Endothelial cell of umbilical vein (primary cell): ENCODE measurements around the gene PPP2R5B. TPM values are rescaled to one million over a fixed set of nuclear protein-coding genes. Genes with fewer than 3 reads are reported as not detected.

Experiments
- BruUV-seq: library from RNA; stranded (reverse); fragments of 400-500 nt; replicated peaks from 2 replicates; lab custom pipeline; 2021; lab: Mats Ljungman, UMichigan
- CTCF ChIA-PET: fragments of 300-600, 350-600 bp; sonication (Branson Sonifier 250); formaldehyde crosslinking; loops from one replicate; lab custom pipeline; 2021; ENCODE audit warnings: antibody characterized with exemption, inconsistent platforms; lab: Charles Lee
- POLR2A ChIA-PET: fragments of 300-600, 350-600 bp; sonication (Branson Sonifier 250); formaldehyde crosslinking; loops from one replicate; lab custom pipeline; 2021; ENCODE audit warnings: antibody characterized with exemption, inconsistent platforms; lab: Charles Lee
- DNase-seq: peaks from one replicate; pipeline ENCODE4 v3.0.0-alpha.2; 2011; ENCODE audit warnings: low read depth, low spot score
- FAIRE-seq: peaks from 2 replicates; lab custom pipeline; 2011; peaks lifted over from hg19 to GRCh38; lab: Jason Lieb, UNC
- H2AFZ ChIP-seq: 2 replicates; pipeline ENCODE4 v1.6.0; 2012; ENCODE audit warnings: low read depth, low read length, control low read depth, inconsistent platforms
- H3K27ac ChIP-seq: 2 replicates; pipeline ENCODE4 v1.5.1; 2011; ENCODE audit warnings: low read depth, mild to moderate bottlenecking, control low read depth, low read length, moderate library complexity; ENCODE audit not compliant: insufficient read depth
- H3K27me3 ChIP-seq, 2 experiments: 2 replicates each; pipeline versions ENCODE4 v1.6.0 to v1.6.1; 2011; ENCODE audit warnings: low read length in 2 of 2, mixed read lengths in 1 of 2; ENCODE audit not compliant: control insufficient read depth in 2 of 2, insufficient read depth in 2 of 2
- H3K36me3 ChIP-seq, 2 experiments: 2 replicates in 1 of 2; 3 replicates in 1 of 2; pipeline ENCODE4 v1.5.1; 2011; ENCODE audit warnings: low read length in 2 of 2, mild to moderate bottlenecking in 1 of 2, moderate library complexity in 1 of 2; ENCODE audit not compliant: control insufficient read depth in 2 of 2, insufficient read depth in 2 of 2; ENCODE audit errors: extremely low read depth in 1 of 2
- H3K4me1 ChIP-seq: 3 replicates; pipeline ENCODE4 v1.5.1; 2011; ENCODE audit warnings: mild to moderate bottlenecking, low read length; ENCODE audit not compliant: control insufficient read depth, insufficient read depth; ENCODE audit errors: extremely low read depth
- H3K4me2 ChIP-seq: 2 replicates; pipeline ENCODE4 v1.6.1; 2011; ENCODE audit warnings: low read length, control low read depth, mixed read lengths; ENCODE audit not compliant: insufficient read depth
- H3K4me3 ChIP-seq, 3 experiments: fragments of 200-600 bp in 1 of 3; sonication (generic), shearing (Covaris generic) in 1 of 3; replicated peaks in 1 of 3; 2 replicates each; pipeline ENCODE4 v1.5.1; 2011 to 2016; ENCODE audit warnings: control low read depth in 3 of 3, low read length in 3 of 3, mild to moderate bottlenecking in 2 of 3, inconsistent platforms in 1 of 3, low read depth in 1 of 3, moderate library complexity in 1 of 3; ENCODE audit not compliant: insufficient read depth in 1 of 3
- H3K79me2 ChIP-seq: 2 replicates; pipeline ENCODE4 v1.6.0; 2012; ENCODE audit warnings: low read length, inconsistent platforms; ENCODE audit not compliant: control insufficient read depth, insufficient read depth
- H3K9ac ChIP-seq: replicated peaks from 2 replicates; pipeline ENCODE3; 2011; ENCODE audit warnings: low read length, control low read depth; ENCODE audit not compliant: insufficient read depth; ENCODE audit errors: extremely low read depth
- H3K9me1 ChIP-seq: replicated peaks from 3 replicates; pipeline ENCODE4 v1.6.0; 2011; ENCODE audit warnings: mild to moderate bottlenecking, low read length; ENCODE audit not compliant: control insufficient read depth, insufficient read depth; ENCODE audit errors: extremely low read depth
- H3K9me3 ChIP-seq: replicated peaks from 2 replicates; pipeline ENCODE4 v1.5.1; 2012; ENCODE audit warnings: low read length, inconsistent platforms; ENCODE audit not compliant: control insufficient read depth, insufficient read depth
- H4K20me1 ChIP-seq: replicated peaks from 2 replicates; pipeline ENCODE3; 2011; ENCODE audit warnings: mild to moderate bottlenecking, low read length; ENCODE audit not compliant: control insufficient read depth, insufficient read depth; ENCODE audit errors: extremely low read depth
- JUN ChIP-seq: IDR thresholded peaks from 2 replicates; pipeline ENCODE4 v1.6.1; 2011; ENCODE audit warnings: borderline replicate concordance, low read depth; ENCODE audit not compliant: insufficient read length, insufficient read depth
- POLR2A ChIP-seq: IDR thresholded peaks from 2 replicates; pipeline ENCODE4 v1.6.1; 2012; ENCODE audit warnings: low read depth, mild to moderate bottlenecking, control low read depth, low read length
- POLR2AphosphoS5 ChIP-seq: IDR thresholded peaks from 2 replicates; pipeline ENCODE4 v1.6.1; 2012; ENCODE audit warnings: low read depth, mild to moderate bottlenecking, control low read depth, low read length, moderate library complexity; ENCODE audit not compliant: insufficient read depth
- dilution Hi-C: fragments of 300-500 bp; cut with MboI; formaldehyde crosslinking; loops from one replicate; pipeline ENCODE4 v1.15.0; 2019; ENCODE audit warnings: low sequenced_read_pairs; ENCODE audit not compliant: extremely low pct_ligation_motif_present
- intact Hi-C: fragments of 100-400 bp; cut with micrococcal nuclease; formaldehyde crosslinking; loops from one replicate; pipeline ENCODE4 v1.10.0; 2022
- polyA plus RNA-seq, 4 experiments: library from polyadenylated mRNA; depleted of rRNA in 3 of 4; stranded (reverse) in 3 of 4; unstranded in 1 of 4; fragments of >200 nt; gene quantifications; 2 replicates each; pipeline versions ENCODE4 v1.2.1 to v1.2.3, GENCODE V29; 2011 to 2012; ENCODE audit warnings: missing spikeins in 1 of 4
- total RNA-seq: library from RNA; stranded (reverse); gene quantifications from 2 replicates; pipeline ENCODE4 v1.2.3, GENCODE V29; 2021
- TF ChIP-seq, protein P1 (sequence below): IDR thresholded peaks from 2 replicates; pipeline ENCODE4 v1.6.1; 2011; ENCODE audit not compliant: insufficient read depth, insufficient read length

PPP2R5B gene
- total and polyA plus RNA-seq, 2 donors (not counting 3 experiments of a cell fraction or from before 2014, with no cell fraction given), result 17.6 to 17.8 TPM

DNA sequence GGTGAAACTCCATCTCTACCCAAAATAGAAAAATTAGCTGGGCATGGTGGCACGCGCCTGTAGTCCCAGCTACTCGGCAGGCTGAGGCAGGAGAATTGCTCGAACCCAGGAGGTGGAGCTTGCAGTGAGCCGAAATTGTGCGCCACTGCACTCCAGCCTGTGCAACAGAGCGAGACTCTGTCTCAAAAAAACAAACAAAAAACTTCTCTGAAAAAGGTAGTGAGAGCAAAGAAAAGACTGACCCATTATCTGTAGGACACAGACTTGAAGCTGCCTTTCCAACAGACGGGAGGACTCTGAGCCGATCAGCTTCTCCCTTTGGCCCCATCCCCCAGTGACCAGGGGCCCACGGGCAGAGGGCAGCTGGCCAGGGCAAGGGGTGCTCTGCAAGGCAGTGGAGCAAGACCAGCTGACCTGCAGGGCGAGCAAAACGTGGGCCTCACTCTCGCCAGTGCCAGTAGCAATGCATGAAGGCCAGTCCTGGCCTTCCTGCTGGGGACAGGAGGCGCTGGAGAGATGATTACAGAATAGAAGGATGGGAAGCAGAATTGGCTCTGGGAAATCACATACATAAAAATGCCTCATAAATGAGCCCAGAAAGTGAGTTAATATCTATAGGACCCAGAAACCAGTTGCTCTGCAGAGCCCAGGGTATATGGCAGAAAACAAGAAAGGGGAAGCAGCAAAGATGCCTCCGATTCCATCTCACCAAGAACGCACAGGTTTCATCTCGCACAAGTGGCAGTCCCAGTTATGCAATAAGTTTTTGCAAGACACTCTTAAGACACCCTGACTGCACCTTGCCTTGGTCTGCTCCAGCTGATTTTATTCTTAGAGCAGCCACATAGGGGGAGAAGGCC is 48.9 kb upstream of the PPP2R5B start:
- dilution Hi-C loops (no loop called here), intact Hi-C loops (loop anchor here (2.0 kb wide), 1 partner anchor 65 kb away; the partner anchor contains the start of gene MEN1)
- no peak overlapping the region for H3K27ac ChIP-seq
- BruUV-seq, result no TSS peak
- TF ChIP-seq JUN, result no peak
- peak; percentile 15 for TF ChIP-seq POLR2AphosphoS5
- H3K27me3 ChIP-seq, result no peaks in the 10 kb centered on the region
- H4K20me1 ChIP-seq, result no peaks in the 10 kb centered on the region
- peak overlapping the region; percentile 27 for H3K9ac ChIP-seq
- FAIRE-seq, result peak; percentile 77
- peak; percentile 20 for DNase-seq
- no peaks in the 10 kb centered on the region for H3K9me1 ChIP-seq
- peaks cover 2 to 11% of the 10 kb centered on the region in 2 experiments for H3K36me3 ChIP-seq
- H3K4me3 ChIP-seq, result peak overlapping the region; percentile 14 to 74 (median 63)
- ChIA-PET POLR2A (interaction anchor here (0.5 to 3.9 kb wide), 3 partner anchors 7 to 104 kb away, joined by 4 to 45 read pairs (median 5); no protein-coding TSS in a partner anchor), CTCF (interaction anchor here (1.1 to 5.2 kb wide), 6 partner anchors 10 to 88 kb away, joined by 4 to 77 read pairs (median 24); no protein-coding TSS in a partner anchor)
- H2AFZ ChIP-seq, result no peak overlapping the region
- H3K79me2 ChIP-seq, result peaks cover 64% of the 10 kb centered on the region
- H3K4me1 ChIP-seq, result peaks cover 37% of the 10 kb centered on the region
- H3K4me2 ChIP-seq, result peak overlapping the region; percentile 79
- no peaks in the 10 kb centered on the region for H3K9me3 ChIP-seq

DNA sequence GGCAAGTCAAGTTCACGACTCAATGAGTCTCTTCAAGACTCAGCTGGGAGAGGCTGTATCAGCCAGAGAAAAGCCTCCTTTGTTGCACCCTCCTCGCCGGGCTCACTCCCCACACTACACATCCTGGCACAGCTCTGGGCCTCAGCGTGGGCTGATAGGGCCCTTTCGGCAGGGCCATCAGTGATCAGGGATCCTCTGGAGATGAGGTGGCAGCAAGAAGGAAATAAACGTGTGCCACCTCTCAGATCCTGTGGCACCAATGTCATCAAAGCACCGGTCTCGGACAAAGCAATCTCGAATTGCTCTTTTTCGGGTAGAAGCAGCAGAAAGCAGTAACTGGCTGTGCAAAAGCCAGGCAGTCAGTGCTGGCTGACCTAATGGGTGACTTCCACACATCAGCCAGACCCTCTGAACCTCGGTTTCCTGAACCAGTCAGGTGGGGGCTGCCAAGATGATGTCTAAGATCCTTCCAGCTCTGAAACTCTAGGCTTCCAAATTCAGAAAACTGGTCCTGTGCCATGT is 48.2 kb upstream of the PPP2R5B start:
- ChIA-PET CTCF (interaction anchor here (1.0 to 5.2 kb wide), 6 partner anchors 9 to 28 kb away, joined by 3 to 77 read pairs (median 24); no protein-coding TSS in a partner anchor), POLR2A (interaction anchor here (0.5 to 3.9 kb wide), 4 partner anchors 7 to 103 kb away, joined by 5 to 45 read pairs (median 12); no protein-coding TSS in a partner anchor)
- peak; percentile 26 for DNase-seq
- BruUV-seq, result no TSS peak
- Histone ChIP-seq H3K4me3 (peak overlapping the region; percentile 14 to 74 (median 63)), H3K4me1 (peaks cover 30% of the 10 kb centered on the region), H3K9me3 (no peaks in the 10 kb centered on the region), H3K27me3 (no peaks in the 10 kb centered on the region), H3K36me3 (peaks cover 2 to 11% of the 10 kb centered on the region in 2 experiments), H3K9ac (peak overlapping the region; percentile 27), H3K27ac (no peak overlapping the region), H3K9me1 (no peaks in the 10 kb centered on the region), H4K20me1 (no peaks in the 10 kb centered on the region), H2AFZ (no peak overlapping the region), H3K79me2 (peaks cover 62% of the 10 kb centered on the region), H3K4me2 (peak overlapping the region; percentile 79)
- TF ChIP-seq, protein P1, sequence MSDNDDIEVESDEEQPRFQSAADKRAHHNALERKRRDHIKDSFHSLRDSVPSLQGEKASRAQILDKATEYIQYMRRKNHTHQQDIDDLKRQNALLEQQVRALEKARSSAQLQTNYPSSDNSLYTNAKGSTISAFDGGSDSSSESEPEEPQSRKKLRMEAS, result no peak
- TF ChIP-seq POLR2A, result peak; percentile 1
- intact Hi-C loops, result loop anchor here (2.0 kb wide), 1 partner anchor 65 kb away; the partner anchor contains the start of gene MEN1
- dilution Hi-C loops, result no loop called here
- no peak for FAIRE-seq
